Smooth muscle cell (in vitro differentiated cells): ENCODE measurements around the gene CHRNA5. TPM values are rescaled to one million over a fixed set of nuclear protein-coding genes. Genes with fewer than 3 reads are reported as not detected.

ENCODE experiments used
- DNase-seq: peaks from one replicate; lab custom pipeline; 2025; ENCODE audit not compliant: unreplicated experiment; lab: John Stamatoyannopoulos, UW
- H2AFZ ChIP-seq: fragments of 200-600 bp; sonication (generic); 2 replicates; pipeline ENCODE4 v1.6.0; 2016; ENCODE audit warnings: antibody characterized with exemption, low read depth, mild to moderate bottlenecking
- H3F3A ChIP-seq: fragments of 200-600 bp; sonication (generic); 2 replicates; pipeline ENCODE4 v1.6.0; 2017; ENCODE audit warnings: antibody characterized with exemption, low read depth
- H3K27ac ChIP-seq: fragments of 200-600 bp; sonication (generic); 2 replicates; pipeline ENCODE4 v1.5.1; 2016; ENCODE audit warnings: low read depth, mild to moderate bottlenecking
- H3K27me3 ChIP-seq: fragments of 200-600 bp; sonication (generic); 2 replicates; pipeline ENCODE4 v1.6.1; 2016; ENCODE audit warnings: low read depth, mild to moderate bottlenecking
- H3K36me3 ChIP-seq: fragments of 200-600 bp; sonication (generic); 2 replicates; pipeline ENCODE4 v1.5.1; 2016; ENCODE audit warnings: low read depth
- H3K4me1 ChIP-seq: fragments of 200-600 bp; sonication (generic); 2 replicates; pipeline ENCODE4 v1.5.1; 2016; ENCODE audit warnings: low read depth
- H3K4me2 ChIP-seq: fragments of 200-600 bp; sonication (generic); 2 replicates; pipeline ENCODE4 v1.6.0; 2016; ENCODE audit warnings: mild to moderate bottlenecking
- H3K4me3 ChIP-seq: fragments of 200-600 bp; sonication (generic); 2 replicates; pipeline ENCODE4 v1.5.1; 2016; ENCODE audit warnings: mild to moderate bottlenecking
- H3K79me2 ChIP-seq: fragments of 200-600 bp; sonication (generic); 2 replicates; pipeline ENCODE4 v1.6.0; 2016; ENCODE audit warnings: low read depth, mild to moderate bottlenecking
- H3K9ac ChIP-seq: fragments of 200-600 bp; sonication (generic); 2 replicates; pipeline ENCODE4 v1.6.0; 2016; ENCODE audit warnings: low read depth
- H3K9me3 ChIP-seq: fragments of 200-600 bp; sonication (generic); replicated peaks from 2 replicates; pipeline ENCODE4 v1.5.1; 2016; ENCODE audit warnings: low read depth
- H4K20me1 ChIP-seq: fragments of 200-600 bp; sonication (generic); 2 replicates; pipeline ENCODE4 v1.6.0; 2016; ENCODE audit warnings: low read depth
- WGBS: methylation state at CpG from one replicate; pipeline ENCODE4 v1.1.7; 2016; ENCODE audit warnings: low lambda C conversion rate; 5-methylcytosine and 5-hydroxymethylcytosine counted together
- polyA plus RNA-seq: library from polyadenylated mRNA; unstranded; fragments of >200 nt; fragmentation: Nextera tagmentation; extraction: Ambion mirVana; gene quantifications from 2 replicates; pipeline ENCODE4 v1.2.1, GENCODE V29; 2016
- total RNA-seq: library from RNA; depleted of rRNA; stranded (reverse); fragments of >200 nt; gene quantifications from 2 replicates; pipeline ENCODE4 v1.2.3, GENCODE V29; 2014
- TF ChIP-seq, protein P1 (sequence below): fragments of 200-600 bp; sonication (generic); IDR thresholded peaks from 2 replicates; pipeline ENCODE4 v1.5.1; 2017; ENCODE audit warnings: borderline replicate concordance, mild to moderate bottlenecking, antibody characterized with exemption; ENCODE audit not compliant: insufficient read depth, poor library complexity, severe bottlenecking

The CHRNA5 gene
- total and polyA plus RNA-seq, 2 experiments from 2014 or later = 0.85 to 2.4 TPM

DNA sequence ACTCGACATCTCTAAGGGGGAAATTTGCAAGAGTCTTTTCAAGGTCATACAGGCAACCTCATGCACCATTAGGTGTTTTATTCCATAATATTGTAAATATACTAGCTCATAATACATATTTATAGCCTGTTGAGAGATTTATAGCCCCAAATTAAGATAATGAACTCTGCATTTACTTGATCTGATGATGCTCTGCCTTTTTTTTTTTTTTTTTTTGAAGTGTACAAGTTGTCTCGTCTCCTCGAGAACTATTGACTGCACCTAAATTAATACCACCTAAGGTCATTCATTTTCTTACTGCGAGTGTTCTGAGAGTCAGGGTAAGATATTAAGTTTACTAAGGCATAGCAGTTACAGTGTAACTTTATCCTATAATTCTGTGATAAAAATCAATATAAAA is 6.1 kb downstream of the CHRNA5 start:
- no peak overlapping the region for H3K4me3 ChIP-seq
- peaks cover 3% of the 10 kb centered on the region for H3K27me3 ChIP-seq
- H3K4me2 ChIP-seq = no peak overlapping the region
- H3K9ac ChIP-seq = no peak overlapping the region
- H2AFZ ChIP-seq = no peak overlapping the region
- H3K9me3 ChIP-seq = no peaks in the 10 kb centered on the region
- TF ChIP-seq, protein P1, sequence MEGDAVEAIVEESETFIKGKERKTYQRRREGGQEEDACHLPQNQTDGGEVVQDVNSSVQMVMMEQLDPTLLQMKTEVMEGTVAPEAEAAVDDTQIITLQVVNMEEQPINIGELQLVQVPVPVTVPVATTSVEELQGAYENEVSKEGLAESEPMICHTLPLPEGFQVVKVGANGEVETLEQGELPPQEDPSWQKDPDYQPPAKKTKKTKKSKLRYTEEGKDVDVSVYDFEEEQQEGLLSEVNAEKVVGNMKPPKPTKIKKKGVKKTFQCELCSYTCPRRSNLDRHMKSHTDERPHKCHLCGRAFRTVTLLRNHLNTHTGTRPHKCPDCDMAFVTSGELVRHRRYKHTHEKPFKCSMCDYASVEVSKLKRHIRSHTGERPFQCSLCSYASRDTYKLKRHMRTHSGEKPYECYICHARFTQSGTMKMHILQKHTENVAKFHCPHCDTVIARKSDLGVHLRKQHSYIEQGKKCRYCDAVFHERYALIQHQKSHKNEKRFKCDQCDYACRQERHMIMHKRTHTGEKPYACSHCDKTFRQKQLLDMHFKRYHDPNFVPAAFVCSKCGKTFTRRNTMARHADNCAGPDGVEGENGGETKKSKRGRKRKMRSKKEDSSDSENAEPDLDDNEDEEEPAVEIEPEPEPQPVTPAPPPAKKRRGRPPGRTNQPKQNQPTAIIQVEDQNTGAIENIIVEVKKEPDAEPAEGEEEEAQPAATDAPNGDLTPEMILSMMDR = no peak
- 89% methylated on average over 4 of the region's 4 CpGs for WGBS
- no peak overlapping the region for H3K27ac ChIP-seq
- no peaks in the 10 kb centered on the region for H4K20me1 ChIP-seq
- H3K4me1 ChIP-seq = no peaks in the 10 kb centered on the region
- H3F3A ChIP-seq = no peaks in the 10 kb centered on the region
- H3K79me2 ChIP-seq = no peaks in the 10 kb centered on the region
- no peak for DNase-seq
- H3K36me3 ChIP-seq = no peaks in the 10 kb centered on the region

DNA sequence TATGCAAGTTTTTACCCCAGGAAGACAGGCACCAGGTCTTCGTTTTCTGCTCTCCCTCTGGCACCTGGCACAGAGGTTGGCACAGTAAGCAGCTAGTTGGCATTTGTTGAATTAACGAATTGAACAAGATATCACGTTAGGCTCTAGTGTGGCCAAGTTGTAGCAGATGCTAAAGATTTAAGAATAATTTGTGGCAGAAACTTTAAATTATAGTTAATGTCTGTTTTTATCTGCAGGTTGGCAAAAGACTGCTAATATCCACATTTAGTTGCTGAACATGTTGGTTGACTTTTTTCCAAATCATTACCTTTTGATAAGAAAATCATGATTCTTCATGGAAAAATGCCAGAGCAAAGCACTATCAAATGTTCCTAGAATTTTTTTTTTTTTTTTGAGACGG is 8.1 kb downstream of the CHRNA5 start:
- H3K9me3 ChIP-seq = no peaks in the 10 kb centered on the region
- WGBS = 72% methylated on average over 4 of the region's 4 CpGs

DNA sequence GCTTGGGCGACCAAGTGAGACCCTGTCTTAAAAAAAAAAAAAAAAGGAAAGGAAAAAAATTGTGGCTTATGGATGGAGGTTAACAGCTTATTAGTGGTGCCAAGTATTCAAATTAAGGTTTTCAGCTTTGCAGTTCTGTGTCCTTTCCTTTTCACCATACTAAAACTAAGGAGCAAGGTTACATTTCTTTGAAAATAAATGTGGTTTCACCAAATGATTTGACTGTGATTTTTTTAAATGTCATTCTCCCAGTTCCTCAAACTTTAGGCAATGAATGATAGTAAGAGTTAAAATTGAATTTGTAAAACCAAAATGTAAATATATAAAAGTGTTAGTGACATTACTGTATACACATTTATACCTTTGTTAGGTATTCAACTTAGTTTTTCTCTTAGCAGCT is 9.6 kb downstream of the CHRNA5 start:
- no peak overlapping the region for H3K4me2 ChIP-seq
- no peak overlapping the region for H3K27ac ChIP-seq
- TF ChIP-seq, protein P1 = no peak
- DNase-seq = no peak
- no peaks in the 10 kb centered on the region for H3K79me2 ChIP-seq
- no peaks in the 10 kb centered on the region for H4K20me1 ChIP-seq
- H2AFZ ChIP-seq = no peak overlapping the region
- no peaks in the 10 kb centered on the region for H3K4me1 ChIP-seq
- H3K4me3 ChIP-seq = no peak overlapping the region
- H3K36me3 ChIP-seq = no peaks in the 10 kb centered on the region
- WGBS = 100% methylated on average over 1 of the region's 1 CpG
- no peaks in the 10 kb centered on the region for H3K9me3 ChIP-seq
- no peaks in the 10 kb centered on the region for H3F3A ChIP-seq
- no peaks in the 10 kb centered on the region for H3K27me3 ChIP-seq
- no peak overlapping the region for H3K9ac ChIP-seq

More for the DNA sequence above, 8.1 kb downstream of the CHRNA5 start:
- TF ChIP-seq, protein P1 = no peak
- Histone ChIP-seq H3K27ac (no peak overlapping the region), H3K79me2 (no peaks in the 10 kb centered on the region), H3K4me2 (no peak overlapping the region), H2AFZ (no peak overlapping the region), H3F3A (no peaks in the 10 kb centered on the region), H3K4me3 (no peak overlapping the region), H3K4me1 (no peaks in the 10 kb centered on the region), H3K9ac (no peak overlapping the region), H3K36me3 (no peaks in the 10 kb centered on the region), H3K27me3 (no peaks in the 10 kb centered on the region), H4K20me1 (no peaks in the 10 kb centered on the region)
- DNase-seq = no peak

- Histone ChIP-seq H3K79me2 (no peaks in the 10 kb centered on the region), H3K9ac (no peak overlapping the region), H3K9me3 (no peaks in the 10 kb centered on the region), H2AFZ (no peak overlapping the region), H4K20me1 (no peaks in the 10 kb centered on the region), H3K36me3 (no peaks in the 10 kb centered on the region), H3F3A (no peaks in the 10 kb centered on the region), H3K4me1 (no peaks in the 10 kb centered on the region), H3K27me3 (no peaks in the 10 kb centered on the region), H3K27ac (no peak overlapping the region), H3K4me3 (no peak overlapping the region), H3K4me2 (no peak overlapping the region)
- no peak for DNase-seq
- 97% methylated on average over 1 of the region's 1 CpG for WGBS
- TF ChIP-seq, protein P1 = no peak
Observed at GRCh38 chr15:78597583-78597982, 32.3 kb downstream of the CHRNA5 start.
